IPS DF 4.7 (cell line): Measurements from ENCODE around the gene MORN5.

Experiments
- DNase-seq: peaks from one replicate; pipeline ENCODE4 v3.0.0-alpha.2; 2013; ENCODE audit warnings: low spot score; ENCODE audit errors: extremely low read depth

MORN5 gene

DNA sequence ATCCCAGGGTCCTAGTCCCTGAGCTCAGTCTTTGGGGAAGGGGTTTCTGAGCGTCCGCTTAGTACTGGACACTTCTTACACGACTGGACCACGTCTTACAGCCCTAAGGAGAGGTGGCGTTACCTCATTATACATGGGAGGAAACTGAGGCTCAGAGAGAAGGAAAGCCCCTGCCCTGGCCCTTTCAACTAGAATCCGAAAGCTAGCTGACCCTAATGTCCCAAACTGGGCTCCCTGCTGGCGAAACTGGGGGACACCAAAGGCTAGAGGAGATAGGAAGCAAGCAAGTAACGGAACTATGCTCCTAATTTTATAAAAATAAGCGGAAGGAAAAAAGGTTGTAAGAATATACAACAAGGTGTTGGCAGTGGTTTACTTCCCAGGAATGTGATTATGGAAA lies 54.8 kb downstream of the MORN5 start:
- no peak for DNase-seq

DNA sequence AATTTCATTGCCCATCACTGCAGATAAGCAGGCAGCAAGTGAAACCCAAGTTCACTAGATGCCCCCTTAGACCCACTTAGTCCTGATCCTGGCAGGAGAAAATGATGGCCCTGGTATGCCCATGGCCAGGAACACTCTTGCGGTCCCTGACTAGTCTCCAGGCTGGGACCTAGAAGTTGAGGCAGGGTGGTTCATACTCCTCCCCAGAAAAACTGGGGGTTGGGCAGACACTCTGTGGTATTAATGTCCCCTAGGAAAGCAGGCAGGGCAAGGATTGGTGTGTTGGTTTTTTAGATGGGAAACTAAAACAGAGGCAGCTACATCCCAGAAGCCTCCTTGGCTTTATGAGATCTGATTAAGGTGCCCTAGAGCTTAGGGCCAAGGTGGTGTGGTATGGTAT lies 56.0 kb downstream of the MORN5 start:
- DNase-seq, result no peak

DNA sequence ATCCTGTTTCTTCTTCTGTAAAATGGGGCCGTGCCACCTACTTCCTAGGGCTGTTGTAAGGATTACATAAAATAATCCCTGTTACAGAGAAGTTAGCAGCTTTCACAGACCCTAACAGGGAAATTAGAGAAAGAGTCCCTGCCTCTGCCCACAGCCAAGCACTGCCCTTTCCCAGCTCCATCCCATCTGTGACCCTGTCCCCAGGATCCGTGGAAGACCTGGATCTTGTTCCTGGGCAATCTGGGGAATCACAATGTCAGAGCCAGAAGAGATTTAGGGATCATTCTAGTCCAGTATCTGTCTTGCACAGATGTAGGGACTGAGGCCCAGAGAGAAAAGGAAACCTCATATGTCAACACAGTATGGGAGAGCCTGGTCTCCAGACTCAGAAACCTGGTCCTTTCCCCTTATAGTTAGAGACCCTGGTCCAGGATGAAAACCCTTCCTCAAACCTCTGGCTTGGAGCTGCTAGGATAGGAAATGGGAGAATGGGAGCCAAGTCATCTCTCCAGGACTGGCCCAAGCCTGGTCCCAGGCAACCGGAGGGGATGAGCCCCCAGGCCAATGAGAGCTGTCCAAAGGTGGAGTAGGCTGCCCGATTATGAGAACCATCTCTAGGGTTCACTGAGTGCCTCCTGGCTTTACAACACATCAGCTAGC lies 56.6 kb downstream of the MORN5 start:
- no peak for DNase-seq

DNA sequence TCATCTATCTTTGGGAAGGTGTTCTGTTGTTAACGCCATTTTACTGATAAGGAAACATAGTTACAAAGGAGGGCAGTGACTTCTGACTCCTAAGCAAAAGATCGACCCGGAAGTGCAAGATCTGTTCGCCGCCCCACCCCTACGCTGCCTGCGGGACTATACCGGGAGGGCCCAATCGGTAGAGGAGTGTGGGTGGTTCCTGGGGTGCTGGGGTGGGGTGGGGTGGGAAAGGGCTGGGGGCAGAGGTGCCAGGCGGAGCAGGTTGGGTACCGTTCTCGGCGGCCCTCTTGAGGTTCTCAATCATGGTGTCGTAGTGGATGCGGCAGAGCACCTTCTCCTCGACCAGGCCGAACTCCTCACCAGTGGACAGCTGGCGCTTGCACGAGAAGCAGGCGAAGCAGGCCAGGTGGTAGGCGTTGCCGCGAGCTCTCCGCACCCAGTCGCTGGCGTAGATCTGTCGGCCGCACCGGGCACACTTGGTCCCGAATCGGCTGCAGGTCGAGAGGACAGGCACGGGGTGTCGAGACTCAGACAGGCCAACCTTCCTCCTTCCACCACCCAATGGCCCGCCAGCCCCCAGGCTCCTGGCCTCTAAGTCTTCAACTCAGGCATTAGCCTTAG lies 57.2 kb downstream of the MORN5 start:
- DNase-seq, result no peak

DNA sequence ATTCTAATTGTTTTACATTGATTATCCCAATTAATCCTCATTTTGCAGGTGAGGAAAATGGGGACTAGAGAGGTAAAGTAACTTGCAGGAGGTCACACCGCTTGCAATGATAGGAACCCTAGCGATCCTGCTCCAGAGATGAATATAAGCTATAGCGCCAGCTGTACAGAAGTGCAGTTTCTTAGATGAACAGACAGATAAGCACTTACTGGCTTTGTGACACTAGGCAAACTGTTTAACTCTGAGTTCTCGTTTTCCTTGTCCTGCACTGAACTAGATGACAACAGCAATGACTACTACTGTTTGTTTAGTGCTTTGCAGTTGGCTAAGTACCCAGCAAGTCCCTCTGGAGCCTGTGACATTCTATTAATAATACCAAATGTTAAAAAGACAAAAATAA lies 57.9 kb downstream of the MORN5 start:
- DNase-seq, result no peak

DNA sequence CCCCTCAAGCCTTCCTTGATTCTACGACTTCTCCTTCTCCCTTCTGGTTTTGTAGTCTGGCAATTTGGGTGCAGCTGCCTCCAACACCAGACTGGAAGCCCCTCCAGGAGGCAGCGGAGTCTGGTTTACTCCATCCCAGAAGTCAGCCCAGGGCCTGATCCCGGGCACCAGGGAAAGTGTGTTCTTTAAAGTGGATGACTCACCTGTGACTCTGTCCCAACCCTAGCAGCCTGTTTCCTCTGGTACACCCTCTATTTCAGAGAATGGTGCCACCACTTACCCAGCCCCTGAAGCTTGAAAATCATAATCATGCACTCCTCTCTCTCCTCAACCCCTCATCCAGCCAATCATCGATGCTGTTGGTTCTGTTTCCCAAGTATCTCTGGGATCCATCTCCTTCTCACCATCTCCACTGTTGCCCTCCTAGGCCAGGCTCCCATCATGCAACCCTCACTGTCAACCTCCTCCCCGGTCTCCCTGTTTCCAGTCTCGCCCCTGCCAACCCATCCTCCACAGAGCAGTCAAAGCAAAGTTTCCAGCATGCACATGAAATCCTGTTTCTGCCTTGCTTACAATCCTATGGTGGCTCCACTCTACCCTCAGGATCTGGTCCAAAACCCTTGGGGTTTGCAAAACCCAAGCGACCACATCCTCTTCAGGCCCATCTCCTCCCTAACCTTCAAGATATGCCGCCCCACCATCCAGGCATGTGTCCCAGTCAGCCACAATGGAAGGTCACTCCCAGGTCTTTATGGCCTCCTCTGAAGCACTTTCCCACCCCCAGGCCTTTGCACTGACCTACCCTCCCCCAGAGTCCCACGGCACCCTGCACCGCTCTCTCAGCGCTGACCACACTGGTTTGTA lies 58.6 kb downstream of the MORN5 start:
- DNase-seq, result no peak

DNA sequence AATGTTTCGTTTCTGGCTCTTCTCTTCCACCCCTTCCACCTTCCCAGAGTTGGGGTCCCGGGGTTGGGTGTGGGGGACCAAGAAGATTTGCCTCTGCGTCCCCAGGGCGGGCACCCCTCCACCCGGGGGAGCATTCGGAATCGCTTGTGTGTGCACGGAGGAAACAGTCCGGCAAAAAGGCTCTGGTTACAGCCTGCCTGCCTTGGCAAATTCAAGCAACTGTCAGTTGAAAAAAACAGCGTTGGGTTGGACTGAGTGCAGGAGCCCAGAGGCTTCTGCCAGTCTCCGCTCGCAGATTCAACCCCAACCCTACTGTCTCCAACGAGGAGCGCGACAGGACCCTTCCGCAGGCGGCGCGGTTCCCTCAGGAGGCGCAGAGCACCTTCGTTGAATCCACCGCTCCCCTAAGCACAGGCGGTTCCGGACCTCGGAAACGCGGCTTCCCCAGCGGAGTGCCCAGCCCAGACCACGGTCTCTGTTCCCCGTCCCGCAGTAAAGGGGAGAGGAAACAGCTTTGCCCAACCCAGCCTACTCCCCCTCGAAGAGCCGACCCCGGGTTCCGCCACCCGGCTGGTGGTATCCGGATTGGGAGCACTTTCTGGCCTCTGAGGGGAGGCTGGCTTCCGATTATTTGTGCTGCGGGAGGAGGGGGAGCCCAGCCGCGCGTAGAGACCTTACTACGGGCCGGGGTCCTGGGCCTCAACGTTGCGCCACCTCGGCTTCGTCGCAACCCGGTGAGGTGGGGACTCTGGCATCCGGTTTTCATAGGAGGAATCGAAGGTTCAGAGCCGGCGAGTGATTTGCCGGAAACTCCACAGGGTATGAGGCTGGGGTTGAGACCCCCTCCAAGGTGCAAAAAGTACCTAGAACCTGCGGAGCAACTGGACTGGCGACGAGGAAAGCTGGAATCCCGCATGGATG lies 59.5 kb downstream of the MORN5 start:
- no peak for DNase-seq

DNA sequence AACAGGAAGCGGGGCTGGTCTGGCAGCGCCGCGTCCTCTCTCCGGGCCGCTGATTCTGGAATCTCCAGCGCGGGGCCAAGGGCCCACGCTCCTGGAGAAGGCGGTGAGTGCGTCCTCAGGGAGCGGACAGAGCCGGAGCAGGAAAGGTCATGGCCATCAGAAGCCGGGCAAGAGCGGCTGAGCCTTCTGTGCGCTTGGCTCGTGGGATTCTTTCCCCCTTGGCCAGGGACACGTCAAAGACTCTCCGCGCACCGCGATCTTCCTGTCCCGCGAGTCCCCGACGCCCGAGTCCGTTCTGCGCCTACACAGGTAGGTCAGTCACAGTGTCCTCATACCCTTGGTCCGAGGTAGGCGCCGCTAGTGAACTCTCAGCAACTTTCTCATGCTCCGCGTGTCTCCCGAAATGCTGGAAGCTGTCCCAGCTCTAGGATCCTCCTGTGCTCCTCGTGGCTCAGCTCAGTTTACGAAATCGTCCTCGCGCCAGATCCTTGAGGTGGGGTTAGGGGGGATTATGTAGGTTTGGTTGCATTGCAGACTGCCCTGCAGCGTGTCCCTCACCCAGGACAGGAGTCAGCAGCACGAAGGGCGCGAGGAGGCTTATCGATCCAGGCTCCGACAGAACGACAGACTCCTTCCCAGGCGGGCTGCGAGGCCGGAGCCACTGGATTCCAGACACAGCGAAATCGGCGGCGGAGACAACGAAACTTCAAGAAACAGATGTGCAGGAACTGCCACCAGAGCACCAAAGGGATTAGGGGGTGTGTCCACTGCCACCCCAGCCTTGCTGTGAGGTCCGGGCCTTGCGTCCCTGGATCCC lies 60.4 kb downstream of the MORN5 start:
- DNase-seq, result no peak

DNA sequence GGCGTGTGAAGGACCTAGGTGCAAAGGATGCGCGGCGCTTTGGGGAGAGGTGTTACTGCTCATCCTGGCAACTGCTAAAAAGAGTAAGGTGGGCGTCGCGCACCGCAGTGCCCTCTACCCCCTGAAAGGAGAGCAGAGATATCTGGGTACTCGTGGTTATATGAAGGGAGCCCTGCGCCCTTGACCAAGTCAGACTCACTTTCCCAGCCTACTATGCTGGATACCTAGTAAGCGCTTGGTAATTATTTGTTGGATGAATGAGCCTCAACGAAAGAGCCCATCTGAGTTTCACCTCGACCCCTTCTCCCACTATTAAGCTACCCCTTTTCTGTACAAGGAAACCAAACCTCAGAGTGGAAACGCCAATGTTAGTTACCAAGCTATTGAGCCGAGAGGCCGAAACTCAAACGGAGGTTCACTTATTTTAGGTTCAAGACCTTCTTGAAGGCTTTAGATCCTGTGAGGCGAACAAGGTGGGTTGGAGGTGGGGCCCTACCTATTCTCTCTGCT lies 61.0 kb downstream of the MORN5 start:
- no peak for DNase-seq

DNA sequence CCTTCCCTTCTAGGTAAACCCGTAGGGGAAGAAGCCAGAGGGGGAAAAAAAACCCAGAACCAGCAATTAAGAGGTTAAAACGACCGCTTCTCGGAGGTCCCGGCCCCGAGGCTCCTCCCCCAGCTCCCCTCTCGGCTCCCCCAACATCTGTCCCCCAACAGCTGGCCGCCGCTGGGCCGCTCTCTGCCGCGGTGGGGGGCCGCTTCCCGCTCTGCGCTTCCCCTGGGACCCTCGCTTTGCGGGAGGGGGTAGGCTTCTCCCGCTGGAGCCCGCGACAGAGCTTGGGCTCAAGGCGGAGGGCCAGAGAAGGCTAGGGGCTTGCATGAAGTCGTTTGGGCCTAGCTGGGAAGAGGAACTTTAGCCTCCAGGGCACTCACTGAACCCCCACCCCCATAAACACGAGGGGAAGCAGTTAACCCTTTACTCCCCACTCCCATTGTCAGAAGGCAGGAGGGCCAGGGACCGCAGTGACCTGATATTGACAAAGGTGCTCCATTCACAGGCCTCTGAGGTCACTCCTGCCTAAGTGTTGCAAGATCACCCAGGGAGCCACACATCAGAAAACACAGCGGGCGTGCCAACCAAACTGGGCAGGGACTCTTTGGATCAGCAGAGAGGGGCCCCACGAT lies 61.6 kb downstream of the MORN5 start:
- DNase-seq, result no peak

DNA sequence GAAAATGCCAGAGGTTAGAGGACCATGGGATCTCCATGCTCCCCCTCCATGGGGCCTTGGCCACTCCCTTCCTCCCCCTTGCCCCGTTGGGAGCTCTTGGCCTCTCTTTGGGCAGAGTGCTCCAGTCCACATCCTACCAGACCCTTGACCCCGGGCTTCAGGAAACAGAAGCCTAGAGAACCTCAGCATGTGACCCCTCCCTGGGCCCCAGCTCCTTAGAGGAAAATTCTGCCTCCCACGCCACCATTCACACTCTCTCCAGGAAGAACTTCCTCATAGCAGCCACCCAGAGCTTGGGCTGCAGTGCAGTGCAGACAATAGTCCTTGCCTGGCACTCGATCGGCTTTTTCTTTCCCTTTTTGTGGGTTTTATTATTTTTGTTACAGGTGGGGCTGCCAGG lies 63.1 kb downstream of the MORN5 start:
- DNase-seq, result no peak

DNA sequence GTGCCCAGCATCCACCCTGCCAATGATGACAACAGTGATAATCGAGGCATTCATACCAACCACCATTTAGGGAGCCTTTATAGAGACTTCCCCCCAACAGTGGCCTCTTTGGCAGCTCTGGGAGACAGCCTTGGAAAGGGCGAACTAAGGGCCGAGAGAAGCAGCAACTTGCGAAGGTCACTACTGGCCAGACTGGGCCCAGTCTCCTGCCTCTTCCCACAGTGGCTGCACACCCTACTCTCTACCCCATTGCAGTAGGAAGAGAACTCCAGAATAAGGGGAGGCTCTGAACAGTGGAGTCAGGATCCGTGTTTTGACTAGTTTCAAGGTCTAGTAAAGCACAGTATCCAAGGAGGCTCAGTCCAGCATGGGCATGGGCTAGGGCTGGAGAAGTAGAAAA lies 63.7 kb downstream of the MORN5 start:
- no peak for DNase-seq

DNA sequence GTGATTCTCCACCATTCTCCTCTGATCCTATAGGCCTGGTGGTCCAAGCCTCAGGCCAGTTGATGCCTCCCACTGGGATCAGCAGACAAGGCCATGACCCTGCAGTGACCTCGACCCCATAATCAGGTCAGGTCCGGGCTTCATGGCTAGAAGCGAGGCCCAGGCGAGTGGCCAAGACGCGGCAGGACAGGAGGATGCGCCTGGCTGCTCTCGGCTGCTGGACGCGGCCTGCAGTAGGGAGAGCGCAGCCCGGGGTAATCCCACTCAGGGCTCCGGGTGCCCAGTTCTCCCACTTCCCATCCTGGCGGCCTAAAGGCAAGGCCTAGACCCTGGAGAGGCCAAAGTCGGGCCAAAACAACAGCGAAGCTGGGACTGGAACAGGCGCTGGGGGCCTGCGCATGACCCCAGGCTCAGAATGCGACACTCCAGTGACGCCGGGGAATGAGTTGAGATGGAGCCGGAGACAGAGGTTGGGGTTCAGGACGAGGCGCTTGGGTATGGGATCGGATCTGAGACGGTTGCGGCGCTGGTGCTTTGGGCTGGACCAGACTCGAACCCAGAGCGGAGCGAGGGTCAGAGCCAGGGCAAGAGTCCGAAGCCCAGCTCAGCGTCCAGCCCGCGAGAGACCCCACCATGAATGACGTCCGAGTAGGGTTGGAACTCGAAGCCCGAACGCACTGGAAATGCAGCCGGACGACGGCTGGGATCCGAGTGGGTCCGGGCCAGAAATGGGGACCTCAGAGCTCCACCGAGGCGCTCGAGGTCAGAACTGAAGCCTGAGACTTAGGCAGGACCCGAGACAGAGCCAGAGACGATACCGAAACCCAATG lies 65.8 kb downstream of the MORN5 start:
- no peak for DNase-seq

DNA sequence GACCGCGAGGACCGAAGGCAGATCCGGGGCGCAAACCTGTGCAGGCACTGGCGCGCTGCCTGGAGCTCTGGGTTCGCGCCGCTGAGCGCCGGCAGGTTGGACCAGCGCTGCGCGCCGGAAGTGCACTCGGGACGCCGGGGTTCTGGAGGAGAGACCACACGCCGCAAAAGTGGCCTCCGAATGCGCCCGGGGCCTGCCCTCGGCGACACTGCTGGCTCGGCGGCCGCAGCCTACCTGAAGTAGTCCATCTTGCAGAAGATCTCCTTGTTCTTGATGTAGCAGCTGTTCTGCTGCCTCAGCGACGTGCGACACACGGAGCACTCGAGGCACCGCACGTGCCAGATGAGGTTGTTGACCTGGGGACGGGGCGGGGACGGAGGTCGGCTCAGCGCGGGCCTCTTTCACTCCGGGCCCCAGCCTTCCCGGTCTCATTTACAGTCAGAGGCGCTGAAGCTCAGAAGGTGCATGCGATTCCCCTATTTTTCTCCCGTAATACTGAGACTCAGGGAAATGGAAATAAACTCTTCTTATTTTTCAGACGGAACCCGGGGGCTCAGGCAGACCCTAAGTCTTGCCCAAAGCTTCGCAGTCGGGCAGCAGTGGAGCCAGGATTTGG lies 66.5 kb downstream of the MORN5 start:
- no peak for DNase-seq

DNA sequence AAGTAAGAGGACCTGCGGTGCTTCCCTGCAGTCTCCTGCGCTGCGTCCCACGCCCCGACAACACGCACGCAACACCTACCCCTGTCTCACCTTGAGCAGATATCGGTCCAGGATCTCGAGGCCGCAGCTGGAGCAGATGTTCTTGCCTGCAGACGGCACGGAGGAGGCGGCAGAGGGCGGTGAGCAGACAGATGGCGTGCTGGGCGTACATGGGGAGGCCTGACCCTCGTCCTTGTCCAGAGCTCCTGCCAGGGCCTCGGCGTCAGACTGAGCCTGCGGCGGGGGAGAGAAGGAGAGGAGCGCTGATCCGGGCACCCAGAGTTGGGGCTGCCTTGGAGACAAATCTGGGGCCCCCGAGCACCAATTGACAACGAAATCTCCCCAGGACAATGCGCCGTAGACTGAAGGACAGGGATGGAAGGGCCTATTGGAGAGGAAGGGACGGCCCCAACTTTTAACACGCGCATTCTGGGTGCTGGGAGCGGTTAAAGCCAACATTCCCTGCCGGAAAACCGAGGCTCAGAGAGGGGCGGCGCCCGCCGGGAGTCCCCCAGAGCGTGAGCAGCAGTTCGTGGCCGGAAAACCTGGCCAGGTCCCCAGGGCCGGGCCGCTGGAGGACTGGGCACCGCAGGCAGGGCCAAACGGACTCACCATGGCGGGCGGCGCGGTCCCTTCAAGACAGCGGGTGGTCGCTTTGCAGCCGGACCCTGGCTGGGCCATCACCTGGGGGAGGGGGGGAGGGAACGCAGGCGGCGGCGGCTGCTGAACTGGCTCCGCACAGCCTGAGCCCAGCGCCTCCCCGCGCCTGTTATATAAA lies 67.3 kb downstream of the MORN5 start:
- DNase-seq, result no peak

DNA sequence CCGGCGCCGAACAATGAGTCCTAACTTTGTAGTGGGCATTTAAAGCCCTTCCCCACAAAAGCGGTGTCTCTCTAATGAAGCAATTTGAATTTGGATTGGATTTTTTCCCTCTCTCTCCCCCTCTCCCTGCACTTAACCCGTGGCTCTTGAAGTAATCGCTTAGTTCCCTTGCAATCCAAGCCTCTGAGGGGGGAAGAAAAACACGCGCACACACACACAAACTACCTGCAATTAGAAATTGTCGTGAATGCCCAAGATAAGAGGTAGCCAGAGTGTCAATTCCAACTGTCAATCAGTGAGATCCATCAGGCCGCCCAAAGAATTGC lies 67.8 kb downstream of the MORN5 start:
- DNase-seq, result no peak

DNA sequence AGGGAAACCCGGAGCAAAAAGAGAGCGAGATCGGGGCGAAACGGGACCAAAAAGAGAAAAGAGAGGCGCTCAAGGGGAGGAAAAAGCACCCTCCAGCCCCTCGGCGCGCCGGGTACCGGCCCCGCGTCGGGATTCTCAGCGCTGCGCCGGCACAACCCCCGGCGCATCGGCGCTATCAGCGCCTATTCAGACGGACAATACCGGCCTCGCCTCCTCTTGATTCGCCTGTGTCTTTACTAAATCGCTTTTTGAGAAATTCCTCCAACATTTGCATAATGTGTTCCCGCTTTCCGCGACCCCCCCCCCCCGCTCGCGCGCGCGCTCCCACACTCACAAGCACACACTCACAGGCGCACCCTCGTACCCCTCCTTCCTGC lies 68.5 kb downstream of the MORN5 start:
- DNase-seq, result no peak
